OCI-LY1 (cell line): ENCODE data around the gene RALY.

Source experiments
- H2AFZ ChIP-seq: fragments of 200-600 bp; sonication (generic), shearing (Covaris generic); 2 replicates; pipeline ENCODE4 v1.6.0; 2014; ENCODE audit warnings: antibody characterized with exemption, mild to moderate bottlenecking, low read length
- H3F3A ChIP-seq: fragments of 200-600 bp; sonication (generic), shearing (Covaris generic); 2 replicates; pipeline ENCODE4 v1.6.0; 2014; ENCODE audit warnings: mild to moderate bottlenecking, antibody characterized with exemption, low read length, moderate library complexity; ENCODE audit not compliant: insufficient read depth
- H3K27ac ChIP-seq: fragments of 200-600 bp; sonication (generic); 2 replicates; pipeline ENCODE4 v1.5.1; 2014; ENCODE audit warnings: low read length, mixed run types, mild to moderate bottlenecking, low read depth; ENCODE audit not compliant: poor library complexity, severe bottlenecking
- H3K27me3 ChIP-seq: fragments of 200-600 bp; sonication (generic); 2 replicates; pipeline ENCODE4 v1.6.0; 2014; ENCODE audit warnings: antibody characterized with exemption, mild to moderate bottlenecking, low read length, moderate library complexity; ENCODE audit not compliant: insufficient read depth
- H3K36me3 ChIP-seq: fragments of 200-600 bp; sonication (generic); 2 replicates; pipeline ENCODE4 v1.6.1; 2014; ENCODE audit warnings: mild to moderate bottlenecking, antibody characterized with exemption, low read length, moderate library complexity, mixed read lengths; ENCODE audit not compliant: insufficient read depth
- H3K4me1 ChIP-seq: fragments of 200-600 bp; sonication (generic); 2 replicates; pipeline ENCODE4 v1.5.1; 2014; ENCODE audit warnings: mild to moderate bottlenecking, low read length, moderate library complexity; ENCODE audit not compliant: insufficient read depth, severe bottlenecking
- H3K4me2 ChIP-seq: fragments of 200-600 bp; sonication (generic), shearing (Covaris generic); 2 replicates; pipeline ENCODE4 v1.6.1; 2014; ENCODE audit warnings: low read length
- H3K4me3 ChIP-seq: fragments of 200-600 bp; sonication (generic); 2 replicates; pipeline ENCODE4 v1.5.1; 2014; ENCODE audit warnings: low read length, low read depth, mild to moderate bottlenecking, mixed read lengths; ENCODE audit not compliant: poor library complexity, severe bottlenecking
- H3K79me2 ChIP-seq: fragments of 200-600 bp; shearing (Covaris generic); 2 replicates; pipeline ENCODE4 v1.6.1; 2016; ENCODE audit warnings: mixed run types, low read length, mixed read lengths; ENCODE audit not compliant: insufficient read depth
- H3K9ac ChIP-seq: fragments of 200-600 bp; sonication (generic), shearing (Covaris generic); 2 replicates; pipeline ENCODE4 v1.6.1; 2014; ENCODE audit warnings: mild to moderate bottlenecking, low read length, mixed read lengths
- H3K9me2 ChIP-seq: fragments of 200-600 bp; sonication (generic), shearing (Covaris generic); 2 replicates; pipeline ENCODE4 v1.6.1; 2014; ENCODE audit warnings: low read depth, mild to moderate bottlenecking, low read length, mixed read lengths
- H3K9me3 ChIP-seq: fragments of 200-600 bp; shearing (Covaris generic); 2 replicates; pipeline ENCODE4 v1.6.1; 2014; ENCODE audit warnings: low read length, mixed read lengths
- H4K20me1 ChIP-seq: fragments of 200-600 bp; sonication (generic), shearing (Covaris generic); 2 replicates; pipeline ENCODE4 v1.6.0; 2016; ENCODE audit warnings: mild to moderate bottlenecking, low read length; ENCODE audit not compliant: insufficient read depth
- EZH2 ChIP-seq: fragments of 200-600 bp; sonication (generic), shearing (Covaris generic); IDR thresholded peaks from 2 replicates; pipeline ENCODE4 v1.8.0; 2017; ENCODE audit warnings: borderline replicate concordance, mixed run types, mild to moderate bottlenecking, antibody characterized with exemption, low read length, moderate library complexity, mixed read lengths
- TF ChIP-seq, protein P1 (sequence below): fragments of 200-600 bp; sonication (generic), shearing (Covaris generic); IDR thresholded peaks from 2 replicates; pipeline ENCODE4 v1.5.1; 2017; ENCODE audit warnings: mild to moderate bottlenecking, antibody characterized with exemption, low read length, moderate library complexity, mixed read lengths

Gene RALY

DNA sequence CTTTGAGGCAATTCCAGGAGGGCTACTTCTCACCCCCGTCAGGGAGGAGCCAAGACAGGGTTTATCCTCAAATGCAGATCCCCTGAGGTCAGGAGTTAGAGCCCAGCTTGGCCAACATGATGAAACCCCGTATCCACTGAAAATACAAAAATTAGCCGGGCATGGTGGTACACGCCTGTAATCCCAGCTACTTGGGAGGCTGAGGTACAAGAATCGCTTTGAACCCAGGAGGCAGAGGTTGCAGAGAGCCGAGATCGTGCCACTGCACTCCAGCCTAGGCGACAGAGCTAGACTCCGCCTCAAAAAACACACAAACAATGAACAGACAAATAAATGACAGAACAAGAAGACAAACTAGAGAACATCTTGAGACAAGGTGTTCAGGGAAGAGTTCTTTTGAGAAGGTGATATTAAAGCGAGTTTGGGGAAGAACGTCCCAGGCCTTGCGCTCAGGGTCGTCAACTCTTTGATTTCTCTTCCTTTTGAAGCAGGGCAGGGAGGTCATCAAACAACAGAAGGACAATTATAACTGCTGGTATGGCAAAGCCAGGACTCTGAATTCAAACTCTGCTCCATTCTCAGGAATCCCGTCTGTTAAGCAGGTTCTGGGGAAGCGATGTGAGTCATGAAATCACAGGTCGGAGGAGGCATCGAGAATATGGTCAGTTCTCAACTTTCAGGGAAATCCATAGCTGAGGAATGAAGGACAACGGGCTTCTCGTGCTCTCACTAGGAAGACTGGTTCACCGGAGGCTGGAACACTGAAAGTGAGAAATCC, 1.4 kb upstream of the RALY start:
- no peaks in the 10 kb centered on the region for H3F3A ChIP-seq
- peak overlapping the region; percentile 92 for H3K9ac ChIP-seq
- H3K79me2 ChIP-seq: peaks cover 33% of the 10 kb centered on the region
- peak overlapping the region; percentile 96 for H3K4me2 ChIP-seq
- no peaks in the 10 kb centered on the region for H3K9me2 ChIP-seq
- H3K4me3 ChIP-seq: peak overlapping the region; percentile 88
- H3K27me3 ChIP-seq: no peaks in the 10 kb centered on the region
- peaks cover 5% of the 10 kb centered on the region; the same call in 1 of the 2 replicates for H4K20me1 ChIP-seq
- TF ChIP-seq EZH2: no peak
- TF ChIP-seq, protein P1, sequence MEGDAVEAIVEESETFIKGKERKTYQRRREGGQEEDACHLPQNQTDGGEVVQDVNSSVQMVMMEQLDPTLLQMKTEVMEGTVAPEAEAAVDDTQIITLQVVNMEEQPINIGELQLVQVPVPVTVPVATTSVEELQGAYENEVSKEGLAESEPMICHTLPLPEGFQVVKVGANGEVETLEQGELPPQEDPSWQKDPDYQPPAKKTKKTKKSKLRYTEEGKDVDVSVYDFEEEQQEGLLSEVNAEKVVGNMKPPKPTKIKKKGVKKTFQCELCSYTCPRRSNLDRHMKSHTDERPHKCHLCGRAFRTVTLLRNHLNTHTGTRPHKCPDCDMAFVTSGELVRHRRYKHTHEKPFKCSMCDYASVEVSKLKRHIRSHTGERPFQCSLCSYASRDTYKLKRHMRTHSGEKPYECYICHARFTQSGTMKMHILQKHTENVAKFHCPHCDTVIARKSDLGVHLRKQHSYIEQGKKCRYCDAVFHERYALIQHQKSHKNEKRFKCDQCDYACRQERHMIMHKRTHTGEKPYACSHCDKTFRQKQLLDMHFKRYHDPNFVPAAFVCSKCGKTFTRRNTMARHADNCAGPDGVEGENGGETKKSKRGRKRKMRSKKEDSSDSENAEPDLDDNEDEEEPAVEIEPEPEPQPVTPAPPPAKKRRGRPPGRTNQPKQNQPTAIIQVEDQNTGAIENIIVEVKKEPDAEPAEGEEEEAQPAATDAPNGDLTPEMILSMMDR: no peak
- no peaks in the 10 kb centered on the region for H3K9me3 ChIP-seq
- H2AFZ ChIP-seq: 0 out of 2 replicates have a peak overlapping the region, but pooled peaks have one; percentile 14
- H3K4me1 ChIP-seq: peaks cover 35% of the 10 kb centered on the region
- peak overlapping the region; percentile 37 for H3K27ac ChIP-seq
- H3K36me3 ChIP-seq: peaks cover 8% of the 10 kb centered on the region; the same call in 1 of the 2 replicates

DNA sequence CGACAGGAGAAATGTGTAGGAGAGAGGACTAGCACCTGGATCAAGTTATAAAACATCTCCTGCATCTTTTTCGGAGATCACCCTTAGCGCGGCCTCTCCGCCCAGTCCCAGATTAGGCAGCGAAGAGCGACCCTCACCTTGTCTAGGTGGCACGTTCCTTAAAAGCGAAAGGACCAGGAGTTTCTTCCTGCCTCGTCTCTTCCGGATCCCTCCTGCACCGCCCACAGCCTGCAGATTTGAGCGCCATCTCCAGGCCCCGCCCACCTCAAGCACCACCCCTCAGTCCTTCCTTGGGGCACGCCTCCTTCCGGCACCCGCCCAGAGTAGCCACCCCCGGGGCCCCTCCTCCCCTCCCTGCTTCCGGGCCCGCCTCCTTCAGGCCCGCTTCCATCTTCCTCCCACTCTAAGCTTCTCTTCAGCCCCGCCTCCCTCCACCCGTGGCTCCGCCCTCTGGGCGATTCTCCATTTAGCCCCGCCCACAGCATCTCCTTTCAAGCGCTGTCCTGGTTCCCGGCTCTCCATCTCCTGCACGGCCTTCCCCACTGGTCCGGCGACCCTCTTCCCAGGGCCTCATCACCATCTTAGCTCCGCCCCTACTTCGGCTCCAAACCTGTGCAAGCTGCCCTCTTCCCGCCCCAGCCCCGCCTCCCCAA, 662 bp upstream of the RALY start:
- TF ChIP-seq, protein P1: no peak
- TF ChIP-seq EZH2: no peak
- no peaks in the 10 kb centered on the region for H3F3A ChIP-seq
- peak overlapping the region; percentile 73 for H3K27ac ChIP-seq
- 0 out of 2 replicates have a peak overlapping the region, but pooled peaks have one; percentile 14 for H2AFZ ChIP-seq
- peaks cover 40% of the 10 kb centered on the region for H3K79me2 ChIP-seq
- H3K4me2 ChIP-seq: peak overlapping the region; percentile 96
- peak overlapping the region; percentile 95 for H3K9ac ChIP-seq
- H4K20me1 ChIP-seq: peaks cover 5% of the 10 kb centered on the region; the same call in 1 of the 2 replicates
- peak overlapping the region; percentile 88 for H3K4me3 ChIP-seq
- H3K9me3 ChIP-seq: no peaks in the 10 kb centered on the region
- no peaks in the 10 kb centered on the region for H3K9me2 ChIP-seq
- H3K36me3 ChIP-seq: peaks cover 14% of the 10 kb centered on the region; the same call in 1 of the 2 replicates
- H3K27me3 ChIP-seq: no peaks in the 10 kb centered on the region
- H3K4me1 ChIP-seq: peaks cover 38% of the 10 kb centered on the region

DNA sequence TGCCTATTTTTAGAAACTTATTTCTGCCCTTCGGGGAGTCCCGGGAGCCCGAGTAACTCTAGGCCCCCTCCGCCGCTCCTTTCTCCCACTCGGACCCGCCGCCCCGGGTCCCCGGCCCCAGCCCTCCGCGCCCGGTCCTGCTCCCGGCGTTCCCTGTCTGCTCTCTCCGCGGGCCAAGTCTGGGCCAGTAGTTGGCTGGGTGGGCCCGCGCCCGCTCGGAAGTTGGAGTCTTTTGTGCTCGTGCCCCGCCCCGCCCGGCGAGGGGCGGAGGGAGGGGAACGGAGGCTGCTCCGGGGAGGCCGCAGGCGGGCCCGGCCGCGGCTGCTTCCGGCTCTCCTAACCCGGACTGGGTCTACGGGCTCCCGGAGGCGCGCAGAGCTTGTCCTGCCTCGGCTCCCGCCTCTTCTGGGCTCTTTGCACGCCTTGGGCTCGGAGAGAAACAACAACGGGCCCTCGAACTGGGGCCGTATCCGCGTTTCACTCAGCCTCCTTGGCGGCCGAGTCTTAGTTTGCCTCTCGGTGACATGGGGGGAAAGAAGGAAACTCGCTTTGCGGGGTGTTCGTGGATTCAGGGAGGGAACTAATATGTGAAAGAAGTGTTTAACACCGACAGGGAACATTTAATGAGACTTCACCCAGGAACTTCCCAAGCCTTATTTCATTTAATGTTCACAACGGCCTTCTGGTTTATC, 657 bp downstream of the RALY start:
- Histone ChIP-seq H4K20me1 (peaks cover 5% of the 10 kb centered on the region; the same call in 1 of the 2 replicates), H2AFZ (no peak overlapping the region), H3K9ac (peak overlapping the region; percentile 95), H3K4me2 (peak overlapping the region; percentile 92), H3K4me1 (peaks cover 38% of the 10 kb centered on the region), H3K9me2 (no peaks in the 10 kb centered on the region), H3K27ac (peak overlapping the region; percentile 73), H3K27me3 (no peaks in the 10 kb centered on the region), H3K4me3 (peak overlapping the region; percentile 88), H3K36me3 (peaks cover 14% of the 10 kb centered on the region; the same call in 1 of the 2 replicates), H3K79me2 (peaks cover 52% of the 10 kb centered on the region), H3F3A (no peaks in the 10 kb centered on the region), H3K9me3 (no peaks in the 10 kb centered on the region)
- no peak for TF ChIP-seq EZH2
- TF ChIP-seq, protein P1: no peak
